Measurements from ENCODE around the gene ACOT11.

Gene ACOT11

GRCh38 chr1:54499360-54500106 lies 48.5 kb upstream of the ACOT11 start:
- Histone ChIP-seq H3K9ac (ENCODE audit: low read depth, low read length) (peak overlapping the region; percentile 38), H2AFZ (ENCODE audit: low read depth, low read length) (peak overlapping the region; percentile 72), H3K4me1 (ENCODE audit: insufficient read depth, low read length) (peaks cover 21% of the 10 kb centered on the region), H3K27me3 (ENCODE audit: insufficient read depth, low read length, poor library complexity) (peaks cover 46% of the 10 kb centered on the region), H3K4me2 (ENCODE audit: insufficient read depth, low read length) (peak overlapping the region; percentile 78), H3K79me2 (ENCODE audit: insufficient read depth, low read length) (no peaks in the 10 kb centered on the region), H3K4me3 (ENCODE audit: low read depth in 1 of 2, low read length in 2 of 2) (peak overlapping the region; percentile 14 to 48; a peak in 3 of 4 replicates), H3K9me3 (ENCODE audit: insufficient read depth, low read length, severe bottlenecking) (no peaks in the 10 kb centered on the region), H3K36me3 (ENCODE audit: insufficient read depth, low read length) (no peaks in the 10 kb centered on the region), H4K20me1 (ENCODE audit: insufficient read depth, low read length) (no peaks in the 10 kb centered on the region), H3K27ac (ENCODE audit: low read length) (no peak overlapping the region)
- TF ChIP-seq EZH2 (IDR thresholded peaks at IDR 0.05; ENCODE audit: borderline replicate concordance, low read depth, low read length, severe bottlenecking) (no peak), CTCF (IDR thresholded peaks at IDR 0.05; ENCODE audit: borderline replicate concordance, extremely low read depth, low read length, poor library complexity, severe bottlenecking) (peak; percentile 62)
- DNase-seq (peak; percentile 75), ATAC-seq (ENCODE audit: insufficient read depth, low read depth) (peak; percentile 93)

GRCh38 chr1:54500107-54500431 lies 48.0 kb upstream of the ACOT11 start:
- H3K27me3 ChIP-seq (ENCODE audit: insufficient read depth, low read length, poor library complexity), result peaks cover 46% of the 10 kb centered on the region
- H2AFZ ChIP-seq (ENCODE audit: low read depth, low read length), result peak overlapping the region; percentile 59
- peaks cover 21% of the 10 kb centered on the region for H3K4me1 ChIP-seq (ENCODE audit: insufficient read depth, low read length)
- H3K79me2 ChIP-seq (ENCODE audit: insufficient read depth, low read length), result no peaks in the 10 kb centered on the region
- H3K27ac ChIP-seq (ENCODE audit: low read length), result no peak overlapping the region
- no peaks in the 10 kb centered on the region for H3K9me3 ChIP-seq (ENCODE audit: insufficient read depth, low read length, severe bottlenecking)
- no peak for DNase-seq
- H3K4me2 ChIP-seq (ENCODE audit: insufficient read depth, low read length), result peak overlapping the region; percentile 78
- ATAC-seq (ENCODE audit: insufficient read depth, low read depth), result no peak
- TF ChIP-seq CTCF (IDR thresholded peaks at IDR 0.05; ENCODE audit: borderline replicate concordance, extremely low read depth, low read length, poor library complexity, severe bottlenecking), result no peak
- TF ChIP-seq EZH2 (IDR thresholded peaks at IDR 0.05; ENCODE audit: borderline replicate concordance, low read depth, low read length, severe bottlenecking), result no peak
- H3K4me3 ChIP-seq (ENCODE audit: low read depth in 1 of 2, low read length in 2 of 2), result peak overlapping the region in 1 of 2 experiments; percentile 48; a peak in 2 of 4 replicates
- H3K9ac ChIP-seq (ENCODE audit: low read depth, low read length), result peak overlapping the region; percentile 38; the same call in 1 of the 2 replicates
- H4K20me1 ChIP-seq (ENCODE audit: insufficient read depth, low read length), result no peaks in the 10 kb centered on the region
- H3K36me3 ChIP-seq (ENCODE audit: insufficient read depth, low read length), result no peaks in the 10 kb centered on the region

GRCh38 chr1:54501849-54502248 lies 46.2 kb upstream of the ACOT11 start:
- ATAC-seq (ENCODE audit: insufficient read depth, low read depth), result no peak
- H3K27me3 ChIP-seq (ENCODE audit: insufficient read depth, low read length, poor library complexity), result peaks cover 46% of the 10 kb centered on the region
- no peak for TF ChIP-seq CTCF (IDR thresholded peaks at IDR 0.05; ENCODE audit: borderline replicate concordance, extremely low read depth, low read length, poor library complexity, severe bottlenecking)
- TF ChIP-seq EZH2 (IDR thresholded peaks at IDR 0.05; ENCODE audit: borderline replicate concordance, low read depth, low read length, severe bottlenecking), result no peak
- H3K4me2 ChIP-seq (ENCODE audit: insufficient read depth, low read length), result no peak overlapping the region
- H3K79me2 ChIP-seq (ENCODE audit: insufficient read depth, low read length), result no peaks in the 10 kb centered on the region
- peaks cover 21% of the 10 kb centered on the region for H3K4me1 ChIP-seq (ENCODE audit: insufficient read depth, low read length)
- no peak overlapping the region for H2AFZ ChIP-seq (ENCODE audit: low read depth, low read length)
- no peaks in the 10 kb centered on the region for H3K36me3 ChIP-seq (ENCODE audit: insufficient read depth, low read length)
- H3K27ac ChIP-seq (ENCODE audit: low read length), result no peak overlapping the region
- H3K9ac ChIP-seq (ENCODE audit: low read depth, low read length), result no peak overlapping the region
- DNase-seq, result no peak
- H3K9me3 ChIP-seq (ENCODE audit: insufficient read depth, low read length, severe bottlenecking), result no peaks in the 10 kb centered on the region
- no peak overlapping the region for H3K4me3 ChIP-seq (ENCODE audit: low read depth in 1 of 2, low read length in 2 of 2)
- no peaks in the 10 kb centered on the region for H4K20me1 ChIP-seq (ENCODE audit: insufficient read depth, low read length)
